Neural crest cell (in vitro differentiated cells): ENCODE measurements around the gene TSC2. TPM values are rescaled to one million over a fixed set of nuclear protein-coding genes. Genes with fewer than 3 reads are reported as not detected.

Experiments used
- DNase-seq: peaks from one replicate; pipeline ENCODE4 v3.0.0; 2021; ENCODE audit warnings: low read depth, mixed read lengths, low spot score
- H3K27ac Mint-ChIP-seq: one replicate; pipeline ENCODE4 v1.8.0; 2021; ENCODE audit warnings: mild to moderate bottlenecking, mixed read lengths; ENCODE audit not compliant: unreplicated experiment
- H3K27me3 Mint-ChIP-seq: 2 replicates; pipeline ENCODE4 v1.8.0; 2021; ENCODE audit warnings: low read depth, mild to moderate bottlenecking, mixed read lengths
- H3K36me3 Mint-ChIP-seq: 2 replicates; pipeline ENCODE4 v1.8.0; 2021; ENCODE audit warnings: low read depth, mild to moderate bottlenecking, mixed read lengths
- H3K4me1 Mint-ChIP-seq: 2 replicates; pipeline ENCODE4 v1.8.0; 2021; ENCODE audit warnings: mixed read lengths
- H3K4me3 Mint-ChIP-seq: one replicate; pipeline ENCODE4 v1.8.0; 2021; ENCODE audit warnings: mild to moderate bottlenecking, mixed read lengths
- H3K9me3 Mint-ChIP-seq: 2 replicates; pipeline ENCODE4 v1.8.0; 2021; ENCODE audit warnings: mixed read lengths
- total RNA-seq: library from RNA; stranded (reverse); gene quantifications from 2 replicates; pipeline ENCODE4 v1.2.1, GENCODE V29; 2021
- TF ChIP-seq, protein P1 (sequence below): fragments of 200-600 bp; sonication (generic); conservative IDR thresholded peaks from 2 replicates; pipeline ENCODE4 v1.5.0; 2021; ENCODE audit warnings: antibody characterized with exemption, mild to moderate bottlenecking

The TSC2 gene
- total RNA-seq, 1 donor from 2014 or later: 175 TPM

DNA sequence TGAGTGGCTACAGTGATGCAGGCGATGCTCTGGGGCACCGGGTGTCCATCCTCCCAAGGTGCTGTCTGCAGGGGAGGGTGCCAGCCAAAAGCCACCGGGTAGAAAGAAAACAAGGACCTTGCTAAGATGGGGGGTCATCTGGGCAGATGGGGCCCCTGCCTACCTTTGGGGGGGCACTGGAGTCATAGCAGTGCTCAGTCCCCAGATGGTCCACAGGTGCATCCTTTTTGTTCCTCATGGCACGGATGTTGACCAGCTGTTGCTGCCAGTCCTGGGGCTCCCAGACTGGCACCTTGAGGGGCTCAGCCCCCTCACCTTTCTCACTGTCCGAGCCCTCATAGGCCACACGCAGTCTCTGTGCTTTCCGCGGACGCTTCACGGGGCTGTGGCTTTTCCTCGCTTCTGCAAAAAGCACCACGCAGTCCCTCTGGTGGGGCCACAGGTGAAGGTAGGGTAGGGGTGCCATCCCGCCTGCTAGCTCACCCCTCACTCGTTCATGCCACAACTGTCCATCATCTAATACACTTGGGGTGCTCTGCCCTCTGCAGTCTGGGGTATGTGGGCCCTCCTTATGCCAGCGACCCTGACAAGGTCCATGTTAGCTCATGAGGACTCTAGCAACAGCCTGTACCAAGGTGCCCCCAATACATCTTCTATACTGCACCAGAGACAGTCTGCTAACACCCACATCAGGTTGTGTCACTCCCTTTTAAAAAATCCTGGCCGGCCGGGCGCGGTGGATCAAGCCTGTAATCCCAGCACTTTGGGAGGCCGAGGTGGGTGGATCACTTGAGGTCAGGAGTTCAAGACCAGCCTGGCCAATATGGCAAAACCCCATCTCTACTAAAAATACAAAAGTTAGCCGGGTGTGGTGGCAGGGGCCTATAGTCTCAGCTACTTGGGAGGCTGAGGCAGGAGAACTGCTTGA is 1.6 kb upstream of the TSC2 start:
- TF ChIP-seq, protein P1, sequence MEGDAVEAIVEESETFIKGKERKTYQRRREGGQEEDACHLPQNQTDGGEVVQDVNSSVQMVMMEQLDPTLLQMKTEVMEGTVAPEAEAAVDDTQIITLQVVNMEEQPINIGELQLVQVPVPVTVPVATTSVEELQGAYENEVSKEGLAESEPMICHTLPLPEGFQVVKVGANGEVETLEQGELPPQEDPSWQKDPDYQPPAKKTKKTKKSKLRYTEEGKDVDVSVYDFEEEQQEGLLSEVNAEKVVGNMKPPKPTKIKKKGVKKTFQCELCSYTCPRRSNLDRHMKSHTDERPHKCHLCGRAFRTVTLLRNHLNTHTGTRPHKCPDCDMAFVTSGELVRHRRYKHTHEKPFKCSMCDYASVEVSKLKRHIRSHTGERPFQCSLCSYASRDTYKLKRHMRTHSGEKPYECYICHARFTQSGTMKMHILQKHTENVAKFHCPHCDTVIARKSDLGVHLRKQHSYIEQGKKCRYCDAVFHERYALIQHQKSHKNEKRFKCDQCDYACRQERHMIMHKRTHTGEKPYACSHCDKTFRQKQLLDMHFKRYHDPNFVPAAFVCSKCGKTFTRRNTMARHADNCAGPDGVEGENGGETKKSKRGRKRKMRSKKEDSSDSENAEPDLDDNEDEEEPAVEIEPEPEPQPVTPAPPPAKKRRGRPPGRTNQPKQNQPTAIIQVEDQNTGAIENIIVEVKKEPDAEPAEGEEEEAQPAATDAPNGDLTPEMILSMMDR: no peak
- H3K27ac Mint-ChIP-seq: no peak overlapping the region
- peaks cover under 1% of the 10 kb centered on the region for H3K36me3 Mint-ChIP-seq
- H3K4me1 Mint-ChIP-seq: peaks cover 18% of the 10 kb centered on the region
- no peaks in the 10 kb centered on the region for H3K27me3 Mint-ChIP-seq
- H3K9me3 Mint-ChIP-seq: no peaks in the 10 kb centered on the region
- no peak for DNase-seq
- peak overlapping the region; percentile 93 for H3K4me3 Mint-ChIP-seq

GRCh38 chr16:2046893-2047329 is 874 bp upstream of the TSC2 start:
- Mint-ChIP-seq H3K27me3 (no peaks in the 10 kb centered on the region), H3K9me3 (no peaks in the 10 kb centered on the region), H3K4me1 (peaks cover 18% of the 10 kb centered on the region), H3K36me3 (peaks cover 3% of the 10 kb centered on the region), H3K27ac (no peak overlapping the region), H3K4me3 (peak overlapping the region; percentile 93)
- TF ChIP-seq, protein P1: no peak
- no peak for DNase-seq

DNA sequence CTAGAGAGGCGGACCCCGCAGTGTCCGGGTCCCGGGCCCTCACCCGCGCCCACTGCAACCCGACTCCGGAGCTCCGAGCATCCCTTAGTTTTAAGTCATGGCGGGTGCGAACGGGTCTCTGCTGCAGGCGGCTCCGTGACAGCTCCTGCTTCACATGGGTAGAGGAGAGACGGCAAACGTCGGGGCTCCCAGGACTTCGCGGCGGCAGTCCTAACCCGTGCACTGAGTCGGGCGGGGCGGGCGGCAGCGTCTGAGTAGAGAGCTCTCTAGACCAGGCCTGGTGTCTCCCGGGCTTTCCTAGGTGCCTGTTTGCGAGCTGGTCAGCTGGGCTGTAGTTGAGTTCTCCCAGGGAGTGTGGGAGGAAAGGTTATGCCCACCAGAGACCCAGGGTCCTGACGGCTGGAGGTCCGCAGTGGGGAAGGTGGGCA is 345 bp downstream of the TSC2 start:
- H3K27ac Mint-ChIP-seq: no peak overlapping the region

GRCh38 chr16:2053211-2053610 is 5.4 kb downstream of the TSC2 start:
- Mint-ChIP-seq H3K4me1 (peaks cover 7% of the 10 kb centered on the region), H3K4me3 (no peak overlapping the region), H3K27ac (no peak overlapping the region), H3K27me3 (no peaks in the 10 kb centered on the region), H3K36me3 (peaks cover 3% of the 10 kb centered on the region), H3K9me3 (no peaks in the 10 kb centered on the region)
- TF ChIP-seq, protein P1: no peak
- no peak for DNase-seq

More for the DNA sequence above, 345 bp downstream of the TSC2 start:
- TF ChIP-seq, protein P1: no peak
- Mint-ChIP-seq H3K9me3 (no peaks in the 10 kb centered on the region), H3K4me3 (peak overlapping the region; percentile 94), H3K36me3 (peaks cover 3% of the 10 kb centered on the region), H3K27me3 (no peaks in the 10 kb centered on the region), H3K4me1 (peaks cover 18% of the 10 kb centered on the region)
- DNase-seq: no peak

GRCh38 chr16:2053897-2054296 is 6.1 kb downstream of the TSC2 start:
- peaks cover under 1% of the 10 kb centered on the region for H3K4me1 Mint-ChIP-seq
- no peaks in the 10 kb centered on the region for H3K27me3 Mint-ChIP-seq

More at GRCh38 chr16:2053897-2054296, 6.1 kb downstream of the TSC2 start:
- no peak for DNase-seq
- Mint-ChIP-seq H3K4me3 (no peak overlapping the region), H3K36me3 (peaks cover 3% of the 10 kb centered on the region), H3K9me3 (no peaks in the 10 kb centered on the region), H3K27ac (no peak overlapping the region)
- TF ChIP-seq, protein P1: no peak
